Duodenal mucosa (tissue), 2 donors: Measurements from ENCODE around the gene MID1.

ENCODE experiments used
- H3K27ac ChIP-seq: one replicate; pipeline ENCODE4 v1.7.0; 2013; ENCODE audit warnings: low read depth, low read length
- H3K27me3 ChIP-seq, 2 donors: one replicate each; pipeline ENCODE4 v1.7.0; 2013; ENCODE audit warnings: low read length in 2 of 2, control low read depth in 1 of 2; ENCODE audit not compliant: insufficient read depth in 2 of 2, control insufficient read depth in 1 of 2
- H3K36me3 ChIP-seq, 2 donors: one replicate each; pipeline ENCODE4 v1.7.0; 2013; ENCODE audit warnings: low read length in 2 of 2, control low read depth in 1 of 2; ENCODE audit not compliant: insufficient read depth in 2 of 2, control insufficient read depth in 1 of 2
- H3K4me1 ChIP-seq, 2 donors: one replicate each; pipeline ENCODE4 v1.7.0; 2013; ENCODE audit warnings: low read length in 2 of 2, control low read depth in 1 of 2; ENCODE audit not compliant: insufficient read depth in 2 of 2, control insufficient read depth in 1 of 2
- H3K4me3 ChIP-seq, 2 donors: one replicate each; pipeline ENCODE4 v1.7.0; 2013; ENCODE audit warnings: low read length in 2 of 2, low read depth in 1 of 2
- H3K9ac ChIP-seq, 2 donors: one replicate each; pipeline ENCODE4 v1.7.0; 2013; ENCODE audit warnings: low read length in 2 of 2, low read depth in 1 of 2
- H3K9me3 ChIP-seq, 2 donors: one replicate each; pipeline ENCODE4 v1.7.0; 2013; ENCODE audit warnings: low read length in 2 of 2, control low read depth in 1 of 2; ENCODE audit not compliant: control insufficient read depth in 1 of 2

Gene MID1

DNA sequence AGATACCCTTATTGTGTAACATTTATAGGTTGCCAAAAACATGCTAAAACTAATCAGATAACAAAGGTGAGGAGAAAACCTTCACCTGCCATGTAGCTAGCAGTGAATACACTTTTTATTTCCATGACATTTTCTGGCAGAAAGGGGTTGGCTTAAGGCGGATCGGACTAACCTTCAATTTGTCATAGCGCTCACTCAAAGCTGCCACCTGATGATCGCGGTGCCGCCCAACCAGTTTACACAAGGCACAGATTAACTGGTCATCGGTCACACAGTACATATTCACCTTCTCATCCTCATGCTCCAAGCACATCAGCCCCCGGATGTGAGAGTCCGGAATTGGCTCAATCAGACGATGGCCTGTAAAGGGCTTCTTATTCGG, 53.7 kb downstream of the MID1 start:
- Histone ChIP-seq H3K9ac (no peak overlapping the region), H3K36me3 (peaks cover 4 to 8% of the 10 kb centered on the region in 2 donors), H3K9me3 (no peaks in the 10 kb centered on the region), H3K4me3 (no peak overlapping the region), H3K27ac (no peak overlapping the region), H3K4me1 (no peaks in the 10 kb centered on the region), H3K27me3 (no peaks in the 10 kb centered on the region)

GRCh38 chrX:10564484-10564883, 55.9 kb downstream of the MID1 start:
- Histone ChIP-seq H3K9me3 (no peaks in the 10 kb centered on the region), H3K4me3 (no peak overlapping the region), H3K4me1 (no peaks in the 10 kb centered on the region), H3K9ac (no peak overlapping the region), H3K27ac (no peak overlapping the region), H3K27me3 (no peaks in the 10 kb centered on the region), H3K36me3 (peaks cover 4 to 8% of the 10 kb centered on the region in 2 donors)

DNA sequence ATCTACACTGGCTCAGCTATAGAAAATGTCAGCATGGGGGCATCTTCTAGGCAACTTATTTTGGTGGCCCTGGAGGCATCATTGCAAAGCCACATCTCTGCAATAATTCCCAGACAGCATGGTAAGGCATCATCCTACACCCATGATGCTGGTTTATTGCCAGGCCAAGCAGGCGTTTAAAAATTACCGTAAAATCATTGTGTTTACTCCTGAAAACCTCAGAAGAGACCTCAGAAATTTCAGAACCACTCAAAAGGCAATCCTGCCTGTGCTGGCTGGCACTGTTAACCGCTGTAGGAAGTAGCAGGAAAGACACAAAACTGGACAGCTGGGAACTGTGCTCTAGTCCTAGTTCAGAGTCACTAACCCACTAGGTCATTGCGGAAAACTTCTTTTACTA, 63.2 kb downstream of the MID1 start:
- no peaks in the 10 kb centered on the region for H3K4me1 ChIP-seq
- H3K4me3 ChIP-seq, result no peak overlapping the region
- H3K27me3 ChIP-seq, result no peaks in the 10 kb centered on the region
- H3K9ac ChIP-seq, result no peak overlapping the region
- no peaks in the 10 kb centered on the region for H3K36me3 ChIP-seq
- no peak overlapping the region for H3K27ac ChIP-seq
- H3K9me3 ChIP-seq, result no peaks in the 10 kb centered on the region

- Histone ChIP-seq H3K27me3 (no peaks in the 10 kb centered on the region), H3K27ac (no peak overlapping the region), H3K36me3 (no peaks in the 10 kb centered on the region), H3K9ac (no peak overlapping the region), H3K4me1 (no peaks in the 10 kb centered on the region), H3K9me3 (no peaks in the 10 kb centered on the region), H3K4me3 (no peak overlapping the region)
These were observed 64.0 kb downstream of the MID1 start for GRCh38 chrX:10556405-10556804.

DNA sequence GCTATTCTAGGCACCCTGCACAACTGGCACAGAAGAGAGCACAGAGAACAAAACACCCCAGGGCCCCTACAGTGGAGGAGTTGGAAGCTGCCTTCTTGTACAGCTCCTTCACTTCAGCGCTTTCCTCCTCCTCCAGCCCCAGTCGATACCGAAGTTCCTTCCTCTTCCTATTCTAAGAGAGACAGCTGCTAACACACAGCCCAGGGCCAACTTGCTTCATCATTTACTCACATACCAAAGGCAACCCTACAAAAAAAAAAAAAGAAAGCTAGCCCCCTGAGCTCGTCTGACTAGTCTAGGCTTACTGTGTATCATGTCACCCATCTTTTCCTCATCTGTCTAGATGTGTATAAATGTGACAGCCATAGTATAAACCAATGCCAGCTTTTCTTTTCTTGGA, 64.5 kb downstream of the MID1 start:
- Histone ChIP-seq H3K27ac (no peak overlapping the region), H3K4me1 (no peaks in the 10 kb centered on the region), H3K36me3 (no peaks in the 10 kb centered on the region), H3K27me3 (no peaks in the 10 kb centered on the region), H3K9me3 (no peaks in the 10 kb centered on the region), H3K9ac (no peak overlapping the region), H3K4me3 (no peak overlapping the region)

GRCh38 chrX:10554612-10555270, 65.6 kb downstream of the MID1 start:
- Histone ChIP-seq H3K9ac (no peak overlapping the region), H3K4me1 (no peaks in the 10 kb centered on the region), H3K36me3 (no peaks in the 10 kb centered on the region), H3K4me3 (no peak overlapping the region), H3K9me3 (no peaks in the 10 kb centered on the region), H3K27me3 (no peaks in the 10 kb centered on the region), H3K27ac (no peak overlapping the region)

DNA sequence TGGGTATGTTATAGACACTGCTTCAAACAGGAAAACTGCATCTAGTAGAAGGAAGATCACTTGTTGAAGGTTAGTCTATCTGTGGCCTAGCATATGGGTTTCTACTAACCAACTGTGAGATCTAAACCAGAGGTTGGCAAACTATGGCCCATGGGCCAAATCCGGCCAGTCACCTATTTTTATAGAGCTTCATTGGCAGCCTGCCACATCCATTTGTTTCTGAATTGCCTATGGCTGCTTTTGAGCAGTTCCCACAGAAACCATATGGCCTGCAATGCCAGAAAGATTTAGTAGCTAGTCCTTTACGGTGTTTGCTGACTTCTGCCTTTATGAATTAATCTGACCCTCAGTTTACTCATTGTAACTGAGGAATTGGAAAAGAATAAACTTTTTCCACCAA, 71.1 kb downstream of the MID1 start:
- Histone ChIP-seq H3K27ac (no peak overlapping the region), H3K4me1 (no peaks in the 10 kb centered on the region), H3K9ac (no peak overlapping the region), H3K4me3 (no peak overlapping the region), H3K27me3 (no peaks in the 10 kb centered on the region), H3K9me3 (no peaks in the 10 kb centered on the region), H3K36me3 (no peaks in the 10 kb centered on the region)

GRCh38 chrX:10548688-10549087, 71.7 kb downstream of the MID1 start:
- Histone ChIP-seq H3K9me3 (no peaks in the 10 kb centered on the region), H3K36me3 (no peaks in the 10 kb centered on the region), H3K9ac (no peak overlapping the region), H3K4me1 (no peaks in the 10 kb centered on the region), H3K27ac (no peak overlapping the region), H3K4me3 (no peak overlapping the region), H3K27me3 (no peaks in the 10 kb centered on the region)

DNA sequence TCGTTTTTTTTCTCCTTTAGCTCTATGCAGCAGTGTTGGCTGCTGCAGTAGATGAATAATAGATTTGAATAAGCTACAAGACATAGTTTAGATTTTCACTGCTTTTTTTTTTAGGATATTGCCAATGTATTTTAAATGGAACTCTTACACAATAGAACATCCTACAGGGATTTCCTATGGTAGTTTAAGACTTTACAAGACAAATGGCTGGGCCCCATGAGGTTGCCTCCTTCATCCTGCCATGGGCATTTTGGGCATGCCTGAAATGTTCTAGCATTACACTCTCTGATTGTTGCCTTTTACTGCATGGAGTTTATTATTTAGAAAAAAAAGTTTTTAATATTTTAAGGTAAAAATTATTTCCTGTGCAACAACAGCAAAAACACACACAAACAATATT, 74.5 kb downstream of the MID1 start:
- H3K9me3 ChIP-seq, result no peaks in the 10 kb centered on the region
- H3K27ac ChIP-seq, result no peak overlapping the region
- no peak overlapping the region for H3K4me3 ChIP-seq
- no peaks in the 10 kb centered on the region for H3K4me1 ChIP-seq
- no peaks in the 10 kb centered on the region for H3K36me3 ChIP-seq
- H3K9ac ChIP-seq, result no peak overlapping the region
- no peaks in the 10 kb centered on the region for H3K27me3 ChIP-seq

DNA sequence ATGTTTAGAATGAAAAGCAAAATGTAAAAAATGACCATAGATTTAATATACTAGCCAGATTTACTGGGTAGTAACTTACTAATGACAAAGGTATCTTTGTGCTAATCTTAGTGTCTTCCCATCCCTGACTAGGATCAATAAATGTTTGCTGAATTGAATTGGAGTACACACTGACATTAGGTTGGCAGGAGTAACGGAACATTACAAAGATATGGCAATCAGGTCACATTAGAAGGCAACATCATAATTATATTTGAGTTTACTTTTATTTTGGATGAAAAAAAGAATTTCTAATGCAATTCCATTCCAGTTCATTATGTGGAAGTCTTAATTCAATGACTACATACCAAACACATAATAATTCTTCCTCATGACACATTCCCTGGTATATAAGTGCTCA, 77.8 kb downstream of the MID1 start:
- no peaks in the 10 kb centered on the region for H3K36me3 ChIP-seq
- no peak overlapping the region for H3K27ac ChIP-seq
- H3K9ac ChIP-seq, result no peak overlapping the region
- H3K4me3 ChIP-seq, result no peak overlapping the region
- no peaks in the 10 kb centered on the region for H3K27me3 ChIP-seq
- no peaks in the 10 kb centered on the region for H3K9me3 ChIP-seq
- peaks cover 0 to 1% of the 10 kb centered on the region in 2 donors for H3K4me1 ChIP-seq

DNA sequence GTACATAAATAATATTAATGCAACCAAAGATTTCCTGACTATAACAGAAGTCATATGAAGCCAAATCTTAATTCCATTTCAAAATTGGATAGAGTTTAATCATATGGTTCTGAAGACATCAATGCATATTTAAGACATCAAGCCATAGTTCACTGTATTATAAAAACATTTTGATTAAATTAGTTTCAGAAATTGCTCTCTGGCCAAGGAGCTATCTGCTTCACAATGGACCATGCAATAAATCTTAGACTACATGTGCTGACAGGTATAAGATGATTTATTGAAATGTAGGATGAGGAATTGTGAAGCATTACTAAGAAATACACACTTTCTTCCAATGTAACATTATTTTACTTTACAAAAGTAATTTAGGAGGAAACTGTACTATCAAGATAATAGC, 81.6 kb downstream of the MID1 start:
- Histone ChIP-seq H3K27ac (no peak overlapping the region), H3K9ac (no peak overlapping the region), H3K4me1 (peaks cover 9 to 14% of the 10 kb centered on the region in 2 donors), H3K4me3 (no peak overlapping the region), H3K27me3 (no peaks in the 10 kb centered on the region), H3K9me3 (no peaks in the 10 kb centered on the region), H3K36me3 (no peaks in the 10 kb centered on the region)
